HPDE6-E6E7 (cell line): ENCODE results near the gene SPATA46.
"Not testable (repeated sequence)": the region's sequence is repeated elsewhere in the genome, so short reads cannot be mapped to it uniquely, and the experiment has no call there.

Experiments used
- DNase-seq: peaks from one replicate; pipeline ENCODE4 v3.0.0; 2011; ENCODE audit warnings: missing footprints; ENCODE audit errors: extremely low spot score

Gene SPATA46, protein sequence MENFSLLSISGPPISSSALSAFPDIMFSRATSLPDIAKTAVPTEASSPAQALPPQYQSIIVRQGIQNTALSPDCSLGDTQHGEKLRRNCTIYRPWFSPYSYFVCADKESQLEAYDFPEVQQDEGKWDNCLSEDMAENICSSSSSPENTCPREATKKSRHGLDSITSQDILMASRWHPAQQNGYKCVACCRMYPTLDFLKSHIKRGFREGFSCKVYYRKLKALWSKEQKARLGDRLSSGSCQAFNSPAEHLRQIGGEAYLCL

DNA sequence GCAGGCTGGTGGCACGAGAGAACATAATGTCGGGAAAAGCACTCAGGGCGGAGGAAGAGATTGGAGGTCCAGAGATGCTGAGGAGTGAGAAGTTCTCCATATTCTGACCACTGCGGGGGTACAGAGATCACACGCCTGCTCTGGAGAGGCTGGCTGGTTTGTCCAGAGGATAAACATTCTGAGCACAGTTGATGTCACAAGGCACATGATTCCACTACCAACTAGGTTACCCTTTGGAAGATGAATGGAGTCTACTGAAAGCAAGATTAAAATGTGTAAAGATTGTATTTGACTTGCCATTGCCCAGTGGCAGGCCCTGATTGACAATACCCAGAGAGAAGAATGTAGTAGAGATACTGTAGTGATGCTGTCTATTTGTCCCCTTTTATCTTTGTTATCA is at the start of gene SPATA46:
Gene SPATA46, minus strand, starts transcription at position 164 of the 400 bp plus-strand sequence. Its CDS starts 64 bp downstream, at position 100.
- no peak for DNase-seq

GRCh38 chr1:162422662-162423375 is 46.2 kb upstream of the SPATA46 start:
- DNase-seq, result no peak

GRCh38 chr1:162421258-162422164 is 44.9 kb upstream of the SPATA46 start:
- DNase-seq, result no peak

- DNase-seq, result no peak
These were observed 43.5 kb upstream of the SPATA46 start for GRCh38 chr1:162420120-162420519.

DNA sequence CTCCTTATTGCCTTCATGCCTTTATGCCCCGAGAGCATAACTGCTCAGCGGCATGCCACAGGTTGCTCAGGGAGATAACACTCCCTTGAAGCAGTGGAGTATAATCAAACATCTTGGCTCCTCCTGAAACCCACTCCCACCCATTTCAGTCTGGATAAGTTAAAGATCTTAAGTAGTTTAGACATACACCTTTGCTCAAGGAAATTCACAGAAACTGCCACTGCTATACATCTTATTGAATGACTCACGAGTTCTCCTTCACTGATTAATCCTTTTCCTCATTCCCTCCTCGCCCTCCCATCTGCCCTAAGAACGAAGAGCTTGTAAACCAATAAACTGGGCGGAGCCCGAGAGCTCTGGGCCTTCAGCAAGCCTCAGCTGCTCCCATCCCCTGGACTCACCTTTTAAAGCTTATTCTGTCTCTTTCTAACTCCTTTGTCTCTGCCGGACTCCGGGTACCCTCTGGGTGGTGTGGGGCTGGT is 42.8 kb upstream of the SPATA46 start:
- DNase-seq, result not testable (repeated sequence)

DNA sequence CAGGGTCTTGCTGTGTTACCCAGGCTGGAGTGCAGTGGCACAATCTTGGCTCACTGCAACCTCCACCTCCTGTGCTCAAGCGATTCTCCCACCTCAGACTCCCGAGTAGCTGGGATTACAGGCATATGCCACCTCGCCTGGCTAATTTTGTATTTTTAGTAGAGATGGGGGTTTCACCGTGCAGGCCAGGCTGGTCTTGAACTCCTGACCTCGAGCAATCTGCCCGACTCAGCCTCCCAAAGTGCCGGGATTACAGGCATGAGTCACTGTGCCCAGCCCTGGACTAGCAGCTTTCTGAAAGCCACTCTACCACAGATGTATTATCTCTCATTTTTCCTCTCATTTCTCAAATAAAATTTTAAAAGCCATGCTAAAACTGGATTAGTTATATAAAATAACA is 41.9 kb upstream of the SPATA46 start:
- not testable (repeated sequence) for DNase-seq

GRCh38 chr1:162417650-162418049 is 41.0 kb upstream of the SPATA46 start:
- DNase-seq, result no peak

GRCh38 chr1:162416909-162417308 is 40.3 kb upstream of the SPATA46 start:
- no peak for DNase-seq

- DNase-seq, result no peak
These were observed 39.6 kb upstream of the SPATA46 start for GRCh38 chr1:162416215-162416614.

GRCh38 chr1:162412002-162412401 is 35.3 kb upstream of the SPATA46 start, which contains the start of gene SH2D1B:
Gene SH2D1B, minus strand, starts transcription at chr1:162412136. Its CDS starts 120 bp downstream, at chr1:162412016.
- no peak for DNase-seq

DNA sequence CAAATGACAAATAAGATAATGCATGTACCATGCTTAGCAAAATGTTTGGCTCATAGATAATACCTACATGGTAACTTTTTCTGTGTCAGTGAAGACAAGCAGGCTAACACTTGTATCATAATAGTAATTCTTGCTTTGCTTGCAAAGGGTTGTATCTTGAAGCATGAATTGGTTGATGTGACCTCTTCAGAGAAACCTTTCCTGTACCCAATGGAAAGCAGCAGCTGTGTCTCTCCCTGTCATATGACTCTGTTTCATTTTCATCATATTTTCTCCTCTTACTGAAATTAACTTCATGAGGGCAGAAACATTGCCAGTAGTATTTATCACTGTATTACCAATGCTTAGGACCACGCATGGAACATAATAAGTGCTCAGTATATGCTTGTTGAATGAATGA is 30.9 kb upstream of the SPATA46 start:
- no peak for DNase-seq

- no peak for DNase-seq
These were observed 30.2 kb upstream of the SPATA46 start for GRCh38 chr1:162406811-162407210.

GRCh38 chr1:162405800-162406199 is 29.1 kb upstream of the SPATA46 start:
- DNase-seq, result no peak

DNA sequence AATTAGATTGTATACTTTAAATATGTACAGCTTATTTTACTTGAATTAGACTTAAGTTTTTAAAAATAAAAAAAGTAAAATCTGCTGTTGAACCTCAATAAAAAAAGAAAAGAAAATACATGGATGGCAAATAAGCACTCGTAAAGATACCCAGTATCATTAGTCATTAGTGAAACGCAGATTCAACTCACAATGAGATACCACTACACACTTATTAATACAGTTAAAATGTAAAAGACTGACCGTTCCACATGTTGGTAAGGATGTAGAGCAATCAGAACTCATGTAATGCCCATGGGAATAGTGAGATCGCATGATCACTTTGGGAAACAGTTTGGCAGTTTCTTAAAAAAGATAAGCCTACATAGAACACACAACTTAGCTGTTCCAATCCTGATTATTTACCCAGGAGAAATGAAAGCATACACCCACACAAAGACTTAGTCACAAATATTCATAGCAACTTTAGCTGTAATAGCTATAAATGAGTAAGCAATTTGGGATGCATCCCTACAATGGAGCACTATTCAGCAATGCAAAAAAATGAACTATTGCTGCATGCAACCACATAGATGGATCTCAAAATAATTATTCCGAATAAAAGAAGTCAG is 28.0 kb upstream of the SPATA46 start:
- DNase-seq, result no peak

DNA sequence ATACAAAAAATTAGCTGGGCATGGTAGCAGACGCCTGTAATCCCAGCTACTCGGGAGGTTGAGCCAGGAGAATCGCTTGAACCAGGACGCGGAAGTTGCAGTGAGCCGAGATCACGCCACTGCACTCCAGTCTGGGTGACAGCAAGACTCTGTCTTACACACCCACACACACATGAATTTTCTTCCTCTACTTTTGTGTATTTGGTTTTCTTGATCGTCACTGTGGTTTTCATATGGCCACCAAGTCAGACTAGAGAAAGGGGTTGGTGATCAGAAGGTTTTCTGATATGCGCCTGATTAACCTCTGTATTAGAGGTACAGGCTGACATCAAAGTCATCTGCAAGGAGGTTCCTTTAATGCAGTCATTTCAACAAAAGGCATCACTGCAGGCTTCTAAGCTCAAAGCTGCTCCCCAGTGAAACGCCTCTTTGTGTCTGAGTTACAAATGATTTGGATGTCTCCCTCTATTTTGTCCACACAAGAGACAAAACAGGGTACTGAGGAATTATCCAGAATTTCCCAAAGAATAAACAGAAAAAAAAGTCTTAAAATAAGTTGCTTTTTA is 24.2 kb upstream of the SPATA46 start:
- DNase-seq, result no peak

GRCh38 chr1:162398999-162399580 is 22.4 kb upstream of the SPATA46 start:
- no peak for DNase-seq

DNA sequence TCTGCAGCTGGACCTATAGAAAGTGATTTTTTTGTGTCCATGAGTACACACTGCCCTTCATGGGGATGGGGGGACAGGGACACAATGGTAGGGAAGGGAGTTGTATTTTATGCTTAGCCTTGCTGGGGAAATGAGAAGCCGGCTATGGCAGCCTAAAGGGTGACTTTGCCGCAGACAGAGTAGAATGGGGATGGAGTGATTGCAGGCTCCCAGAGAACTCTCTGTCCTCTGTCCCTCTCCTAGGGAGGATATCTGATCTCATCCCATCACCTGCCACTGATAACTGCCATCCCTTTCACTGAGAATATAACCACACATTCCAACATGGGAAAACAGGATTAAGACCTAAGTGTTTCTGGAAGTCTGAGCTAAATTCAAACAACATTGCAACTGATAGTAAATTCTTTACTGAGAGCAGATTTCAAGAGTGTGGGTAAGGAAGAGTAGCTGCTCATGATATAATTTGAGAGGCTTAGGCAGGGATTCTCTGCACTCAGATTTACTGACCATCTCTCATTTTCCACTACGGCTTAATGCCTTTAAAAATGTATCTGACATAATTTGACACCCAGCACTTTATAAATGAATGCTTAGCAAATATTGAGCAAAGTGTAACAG is 21.4 kb upstream of the SPATA46 start:
- DNase-seq, result no peak

GRCh38 chr1:162397039-162397448 is 20.4 kb upstream of the SPATA46 start:
- no peak for DNase-seq

DNA sequence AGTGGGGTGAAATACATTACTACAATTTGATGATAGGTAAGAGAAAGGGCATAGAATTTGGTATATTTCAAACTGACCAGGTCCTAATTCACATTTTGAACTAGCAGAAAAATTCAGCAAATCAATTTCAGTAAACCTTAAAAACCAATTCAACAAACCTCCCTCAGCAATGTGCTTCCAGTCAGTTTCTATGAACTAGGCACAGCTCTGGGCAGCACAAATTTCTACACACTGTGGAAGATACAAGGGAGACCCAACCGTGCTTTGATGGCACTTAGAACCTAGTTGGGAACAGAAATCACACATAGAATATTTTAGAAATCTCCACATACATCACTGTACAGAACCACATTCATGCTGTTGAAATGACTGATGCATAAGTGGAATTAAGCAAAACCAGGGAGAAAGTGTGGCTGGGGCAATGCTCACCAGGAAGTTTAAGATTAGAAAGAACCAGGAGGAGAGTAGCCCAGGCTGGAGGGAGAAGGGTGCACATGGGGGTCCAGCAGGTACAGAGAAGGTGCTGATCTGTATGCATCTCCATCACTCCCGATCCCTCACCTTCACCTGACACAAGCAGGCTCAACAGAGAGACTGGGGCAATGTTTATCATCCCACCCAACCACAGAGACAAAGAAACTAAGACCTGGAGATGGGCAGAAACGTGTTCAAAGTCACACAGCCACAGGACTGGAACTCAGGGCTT is 19.7 kb upstream of the SPATA46 start:
- DNase-seq, result no peak
